Measurements from ENCODE around the gene C11orf91.
"Not testable (repeated sequence)": the region's sequence is repeated elsewhere in the genome, so short reads cannot be mapped to it uniquely, and the experiment has no call there.

C11orf91 gene

DNA sequence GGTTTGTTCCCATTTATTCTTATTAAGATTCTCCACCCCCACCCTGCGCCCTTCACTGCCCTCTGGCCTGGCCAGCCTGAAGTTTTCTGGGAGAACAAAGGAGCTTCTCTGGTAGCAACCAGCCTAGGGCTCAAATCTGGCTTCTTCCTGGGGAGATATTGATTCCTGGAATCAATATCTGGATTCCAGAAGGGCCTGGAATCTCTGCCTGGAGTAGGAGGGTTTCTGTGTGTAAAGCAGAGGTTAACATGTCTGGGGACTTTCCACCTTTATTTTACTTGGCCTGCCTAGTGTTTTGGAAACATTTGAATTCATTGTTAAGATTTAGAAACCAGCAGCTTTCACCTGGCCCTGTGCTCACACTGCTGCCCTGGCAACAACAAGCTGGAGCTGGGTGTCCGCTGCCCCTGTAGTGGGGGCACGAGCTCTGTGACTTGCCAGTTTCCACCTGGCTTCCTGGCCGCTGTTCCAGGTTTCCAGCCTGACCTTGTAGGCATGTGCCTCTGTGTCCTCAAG, 5.5 kb downstream of the C11orf91 start:
- DNase-seq, result no peak

DNA sequence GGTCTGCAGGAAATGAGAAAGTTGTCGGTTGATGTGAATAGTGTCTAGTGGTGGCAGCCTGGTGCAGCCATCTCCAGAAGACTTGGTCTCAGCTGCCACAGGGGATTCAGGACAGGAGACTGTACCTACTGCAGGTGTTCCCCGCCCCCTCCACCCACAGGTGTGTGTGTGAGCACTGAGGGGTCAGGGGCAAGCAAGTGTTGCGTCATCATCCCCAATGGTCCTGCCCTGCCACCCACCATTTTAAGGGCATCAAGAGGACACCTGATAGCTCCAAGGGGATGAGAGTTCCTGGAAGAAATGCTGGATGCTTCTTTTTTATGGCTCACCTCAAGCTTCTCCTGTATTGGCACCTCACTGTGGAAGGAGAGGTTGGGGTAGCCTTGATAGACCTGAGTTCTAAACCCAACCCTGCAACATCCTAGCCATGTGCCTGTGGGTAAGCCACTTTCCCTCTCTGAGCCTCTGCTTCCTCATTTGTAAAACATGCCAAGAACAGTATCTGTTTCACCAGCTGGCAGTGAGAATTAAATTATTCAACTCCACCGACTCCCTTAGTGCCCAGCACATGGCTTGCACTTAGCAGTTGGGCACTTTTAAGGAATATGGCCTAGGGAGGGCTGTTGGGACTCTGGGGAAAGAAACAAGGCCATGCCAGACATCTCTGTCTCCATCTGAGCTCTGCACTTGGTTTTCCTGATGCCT, 6.1 kb downstream of the C11orf91 start:
- no peak for DNase-seq

DNA sequence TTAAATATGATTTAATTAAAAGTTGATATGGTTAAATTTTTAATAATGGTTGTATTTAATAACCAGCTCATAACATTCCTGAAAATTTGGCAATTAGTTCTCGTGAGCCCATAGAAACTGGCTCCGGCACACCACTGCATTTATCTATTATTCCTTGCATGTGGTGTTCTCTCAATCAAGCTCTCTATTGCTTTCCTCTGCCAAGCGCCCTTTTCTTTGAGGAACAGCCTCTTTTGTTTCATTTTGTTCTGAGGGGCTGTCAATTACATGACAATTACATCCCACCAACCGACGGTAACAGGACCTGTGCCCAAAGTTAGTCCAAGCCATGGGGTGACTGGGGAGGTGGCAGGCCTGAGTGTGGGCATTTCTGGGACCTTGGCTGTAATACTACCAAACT, 8.1 kb downstream of the C11orf91 start:
- DNase-seq, result no peak

DNA sequence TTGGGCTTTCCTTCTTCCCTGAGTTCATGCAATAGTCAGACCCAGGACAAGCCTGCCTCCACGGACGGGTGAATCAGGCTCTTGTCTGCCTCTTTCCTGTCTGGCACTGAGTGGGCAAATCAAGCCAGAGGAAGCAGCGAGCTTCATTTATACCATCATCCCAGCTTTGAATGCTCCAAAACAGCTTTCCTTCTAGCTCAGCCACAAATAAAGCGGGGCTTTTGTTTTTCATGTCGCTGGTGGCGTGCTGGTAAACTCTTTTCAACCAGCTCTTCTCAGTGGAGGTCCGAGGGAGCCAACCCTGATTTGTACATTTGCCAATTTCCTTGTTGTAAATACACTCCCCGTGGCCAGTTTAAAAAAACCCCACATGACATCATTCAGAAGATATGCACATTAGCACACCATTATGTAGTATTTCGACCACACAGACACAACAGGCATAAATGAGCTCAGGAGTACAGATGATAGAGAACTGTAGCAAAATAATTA, 8.6 kb downstream of the C11orf91 start:
- DNase-seq, result no peak

DNA sequence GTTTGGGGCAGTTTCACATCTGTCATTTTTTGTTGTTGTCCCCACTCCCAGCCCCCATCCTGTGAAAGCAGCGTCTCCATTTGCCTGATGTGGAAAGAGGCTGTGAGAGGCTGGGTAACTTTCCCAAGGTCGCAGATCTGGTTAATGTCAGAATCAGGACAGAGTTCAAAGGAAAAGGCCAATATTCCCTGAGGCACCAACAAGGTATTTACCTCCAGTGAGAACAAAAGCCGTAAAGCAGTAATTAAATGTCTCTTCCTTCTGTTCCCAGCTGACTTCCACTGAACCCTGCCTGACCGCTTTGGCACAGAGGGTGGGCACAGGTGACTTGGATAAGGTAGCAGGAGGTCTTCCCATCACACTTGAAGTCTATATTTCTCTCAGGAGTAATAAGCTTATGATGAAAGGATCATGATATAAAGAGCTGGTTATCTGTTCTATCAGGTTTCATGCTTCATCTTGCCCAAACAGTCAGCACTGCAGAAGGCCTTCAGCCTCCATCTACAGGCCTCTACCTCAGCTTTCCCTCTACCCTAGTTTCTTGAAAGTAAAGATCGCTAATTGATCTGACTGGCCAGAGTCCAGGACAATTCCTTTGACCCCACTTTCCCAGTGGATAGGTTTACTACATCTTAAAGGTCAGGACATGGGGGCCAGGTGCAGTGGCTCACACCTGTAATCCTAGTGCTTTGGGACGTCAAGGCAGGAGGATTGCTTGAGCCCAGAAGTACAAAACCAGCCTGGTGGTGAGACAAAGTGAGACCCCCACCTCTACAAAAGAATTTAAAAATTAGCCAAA, 9.4 kb downstream of the C11orf91 start:
- DNase-seq, result no peak

DNA sequence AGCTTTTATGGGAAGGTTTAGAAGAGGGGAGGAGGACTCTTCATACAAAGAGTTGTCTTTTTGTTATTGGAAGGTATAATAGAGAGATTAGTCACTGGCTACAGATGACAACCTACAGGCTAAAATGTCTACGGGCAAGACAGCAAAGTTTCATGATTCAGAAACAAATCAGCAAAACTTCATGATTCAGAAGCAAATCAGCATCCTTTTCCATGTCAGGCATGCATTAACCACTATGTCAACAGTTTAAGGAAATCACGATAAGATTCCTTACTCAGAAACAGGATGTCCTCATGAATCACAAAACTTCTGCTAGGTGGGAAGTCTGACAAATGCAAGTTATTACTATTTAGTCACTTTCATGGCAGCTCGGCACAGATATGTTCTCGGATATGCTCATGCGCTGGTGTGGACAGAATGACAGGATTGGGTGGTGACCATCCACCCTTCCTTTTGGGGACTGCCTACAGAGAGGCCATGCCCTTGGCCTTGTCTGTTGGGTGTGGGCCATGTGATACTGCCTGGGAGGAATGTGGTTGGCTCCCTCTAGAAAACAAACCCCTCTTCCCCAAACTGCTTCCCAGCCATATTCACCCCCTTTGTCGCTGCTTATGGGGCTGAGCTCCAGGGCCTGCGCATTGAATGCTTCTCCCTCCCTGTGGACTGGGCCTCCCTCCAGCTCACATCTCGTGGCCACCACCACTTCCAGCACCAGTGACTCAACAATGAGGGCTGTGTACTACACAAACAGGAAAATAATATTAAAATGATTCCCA, 10.1 kb downstream of the C11orf91 start:
- DNase-seq, result no peak

DNA sequence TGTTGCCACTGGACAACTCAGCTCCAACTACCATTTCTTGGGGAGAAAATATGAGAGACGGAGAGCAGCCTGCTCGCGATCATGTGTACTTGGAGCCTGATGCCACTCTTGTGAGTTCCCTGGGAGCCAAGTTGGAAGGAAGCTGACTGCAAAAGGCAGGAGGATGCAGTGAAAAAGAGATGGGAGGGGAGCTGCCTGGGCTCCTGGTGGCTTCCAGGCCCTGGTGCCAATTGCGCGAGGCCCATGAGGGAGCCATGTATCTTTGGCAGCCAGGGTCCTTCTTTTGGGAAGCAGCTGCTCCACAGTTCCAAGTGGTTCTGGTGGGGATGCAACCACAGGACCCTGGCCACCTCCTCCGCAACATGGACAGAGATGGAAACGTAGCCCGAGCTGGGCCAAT, 11.1 kb downstream of the C11orf91 start:
- no peak for DNase-seq

DNA sequence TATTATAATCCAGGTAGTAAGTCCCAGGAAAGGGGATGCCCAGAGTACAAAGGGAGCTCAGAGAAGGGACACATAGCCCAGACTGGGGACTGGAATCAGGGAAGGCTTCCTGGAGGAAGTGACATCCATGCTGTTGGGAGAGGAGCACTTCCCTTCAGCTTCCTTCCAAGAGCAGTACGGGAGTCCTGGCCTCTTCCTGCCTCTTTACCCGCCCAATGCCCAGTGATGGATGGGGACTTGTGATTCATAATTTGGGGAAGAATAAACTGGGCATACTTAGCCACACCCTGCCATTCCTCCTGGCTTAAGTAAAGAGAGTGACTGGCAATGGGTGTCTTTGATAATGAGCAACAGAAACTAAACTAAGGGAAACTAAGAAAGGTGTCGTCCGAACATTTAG, 11.5 kb downstream of the C11orf91 start:
- DNase-seq, result no peak

DNA sequence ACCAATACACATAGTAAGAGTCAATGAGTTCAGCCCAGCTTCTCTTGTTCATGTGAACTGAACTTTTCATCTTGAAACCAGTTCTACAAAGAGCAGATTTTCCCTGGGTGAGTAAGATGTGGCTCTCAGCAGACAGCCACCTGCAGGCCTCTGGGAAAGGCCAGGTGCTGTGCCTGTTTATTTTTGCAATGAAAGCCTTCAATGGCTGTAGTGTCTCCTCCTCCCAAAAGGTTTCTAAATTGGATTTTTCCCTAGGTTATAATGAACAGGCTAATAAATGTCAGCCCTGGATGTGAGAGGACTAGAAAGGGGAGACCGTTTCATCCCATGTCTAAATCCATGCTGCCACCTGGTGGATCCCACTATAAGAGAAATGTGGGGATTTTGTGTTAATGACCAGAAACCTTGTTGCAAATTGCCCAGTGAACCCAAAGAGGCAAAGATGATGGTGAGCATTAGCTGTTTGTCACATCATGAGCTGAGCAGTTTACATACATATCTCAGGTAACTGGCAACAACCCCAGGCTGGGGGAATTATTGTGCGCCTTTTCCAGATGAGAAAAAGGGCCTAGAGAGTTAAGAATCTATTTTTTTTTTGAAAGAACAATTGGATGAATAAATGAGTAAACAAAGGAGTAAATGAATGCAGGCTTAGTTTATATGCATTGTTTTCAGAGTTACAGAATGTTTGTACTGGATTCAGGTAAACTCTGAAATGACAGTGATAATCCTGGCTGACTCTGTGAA, 12.7 kb downstream of the C11orf91 start:
- peak; percentile 38 for DNase-seq

DNA sequence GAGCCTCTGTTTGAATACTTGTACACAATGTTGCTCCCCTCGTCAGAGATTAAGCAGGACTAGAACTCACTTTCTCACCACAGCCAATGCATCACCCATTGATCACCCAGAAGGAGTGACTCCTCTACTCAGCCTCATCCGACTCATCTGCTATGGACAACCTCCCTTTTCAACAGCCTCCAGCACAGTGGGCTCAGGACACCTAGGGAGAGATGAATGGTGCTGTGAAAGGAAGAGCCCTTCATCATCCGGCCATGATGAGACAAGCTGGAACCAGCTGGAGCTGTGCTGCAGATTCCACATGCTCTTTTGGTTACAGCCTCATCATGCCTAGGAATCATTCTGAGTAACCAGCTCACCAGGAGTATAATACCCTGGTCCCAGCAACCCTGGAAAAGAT, 15.5 kb downstream of the C11orf91 start:
- peak; percentile 17 for DNase-seq

DNA sequence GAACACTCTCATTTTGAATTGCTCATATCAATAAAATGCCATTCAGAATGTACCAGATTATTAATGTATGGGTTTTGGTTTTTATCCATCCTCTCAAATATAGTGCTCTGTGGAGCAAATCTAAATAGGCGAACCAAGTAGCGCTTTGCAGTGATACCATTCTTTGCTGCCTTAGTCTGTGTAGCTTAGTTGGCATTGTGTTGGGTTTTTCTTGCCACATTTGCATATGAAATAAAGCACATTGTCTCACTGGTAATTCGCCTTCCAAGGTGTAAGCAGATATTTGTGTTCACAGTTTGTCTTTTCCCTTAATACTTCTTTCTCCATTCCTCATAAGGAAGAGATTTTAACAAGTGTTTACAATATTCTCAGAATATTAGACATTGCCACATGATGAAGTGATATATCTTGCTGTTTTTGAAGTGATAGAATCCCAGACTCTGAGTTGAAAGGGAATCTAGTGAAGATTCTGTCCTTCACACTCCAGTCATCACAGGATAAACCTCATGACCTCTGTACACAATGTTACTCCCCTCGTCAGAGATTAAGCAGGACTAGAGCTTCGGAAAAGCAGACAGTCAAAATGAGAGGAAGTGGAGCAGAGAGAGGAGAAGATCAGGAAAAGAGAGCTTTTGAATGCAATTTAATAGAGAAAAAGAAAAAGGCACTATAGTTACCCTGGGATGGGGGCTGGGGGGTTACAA, 16.5 kb downstream of the C11orf91 start:
- no peak for DNase-seq

DNA sequence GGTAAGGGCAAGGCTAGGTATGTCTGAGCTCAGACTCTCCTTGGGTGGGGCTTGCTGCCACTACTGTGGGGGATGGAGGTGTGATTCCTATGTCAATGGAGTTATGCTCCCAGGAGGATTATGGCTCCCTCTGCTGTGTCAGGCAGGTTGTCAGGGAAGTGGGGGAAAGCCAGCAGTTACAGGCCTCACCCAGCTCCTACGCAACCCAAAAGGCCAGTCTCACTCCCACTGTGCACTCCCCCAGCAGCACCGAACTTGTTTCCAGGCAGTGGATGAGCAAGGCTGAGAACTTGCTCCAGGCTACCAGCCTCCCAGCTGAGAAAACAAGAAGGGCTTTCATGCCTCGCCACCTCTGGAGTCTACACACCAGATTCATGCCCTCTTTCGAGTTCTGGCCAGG, 18.2 kb downstream of the C11orf91 start:
- peak; percentile 26 for DNase-seq

DNA sequence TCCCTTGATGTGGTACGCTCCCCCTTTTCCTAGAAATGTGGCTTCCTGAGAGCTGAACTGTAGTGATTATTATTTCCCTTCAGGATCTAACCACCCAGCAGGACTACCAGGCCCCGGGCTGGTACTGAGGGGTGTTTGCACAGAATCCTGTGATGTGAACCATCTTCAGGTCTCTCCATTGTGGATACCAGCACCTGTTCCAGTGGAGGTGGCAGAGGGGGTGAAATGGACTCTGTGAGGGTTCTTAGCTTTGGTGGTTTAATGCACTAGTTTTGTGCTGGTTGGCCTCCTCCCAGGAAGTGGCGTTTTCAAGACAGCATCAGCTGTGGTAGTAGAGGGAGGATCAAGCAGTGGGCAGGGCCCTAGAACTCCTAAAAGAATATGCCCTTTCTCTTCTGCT, 18.6 kb downstream of the C11orf91 start:
- DNase-seq, result peak; percentile 26

DNA sequence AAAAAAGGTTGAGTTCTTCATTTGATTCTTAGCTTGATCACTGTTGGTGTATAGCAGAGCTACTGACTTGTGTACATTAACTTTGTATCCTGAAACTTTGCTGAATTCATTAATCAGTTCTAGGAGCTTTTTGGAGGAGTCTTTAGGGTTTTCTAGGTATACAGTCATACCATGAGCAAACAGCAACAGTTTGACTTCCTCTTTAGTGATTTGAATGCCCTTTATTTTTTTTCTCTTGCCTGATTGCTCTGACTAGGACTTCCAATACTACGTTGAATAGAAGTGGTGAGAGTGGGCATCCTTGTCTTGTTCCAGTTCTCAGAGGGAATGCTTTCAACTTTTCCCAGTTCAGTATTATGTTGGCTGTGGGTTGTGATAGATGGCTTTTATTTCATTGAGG, 22.0 kb downstream of the C11orf91 start:
- DNase-seq, result not testable (repeated sequence)

DNA sequence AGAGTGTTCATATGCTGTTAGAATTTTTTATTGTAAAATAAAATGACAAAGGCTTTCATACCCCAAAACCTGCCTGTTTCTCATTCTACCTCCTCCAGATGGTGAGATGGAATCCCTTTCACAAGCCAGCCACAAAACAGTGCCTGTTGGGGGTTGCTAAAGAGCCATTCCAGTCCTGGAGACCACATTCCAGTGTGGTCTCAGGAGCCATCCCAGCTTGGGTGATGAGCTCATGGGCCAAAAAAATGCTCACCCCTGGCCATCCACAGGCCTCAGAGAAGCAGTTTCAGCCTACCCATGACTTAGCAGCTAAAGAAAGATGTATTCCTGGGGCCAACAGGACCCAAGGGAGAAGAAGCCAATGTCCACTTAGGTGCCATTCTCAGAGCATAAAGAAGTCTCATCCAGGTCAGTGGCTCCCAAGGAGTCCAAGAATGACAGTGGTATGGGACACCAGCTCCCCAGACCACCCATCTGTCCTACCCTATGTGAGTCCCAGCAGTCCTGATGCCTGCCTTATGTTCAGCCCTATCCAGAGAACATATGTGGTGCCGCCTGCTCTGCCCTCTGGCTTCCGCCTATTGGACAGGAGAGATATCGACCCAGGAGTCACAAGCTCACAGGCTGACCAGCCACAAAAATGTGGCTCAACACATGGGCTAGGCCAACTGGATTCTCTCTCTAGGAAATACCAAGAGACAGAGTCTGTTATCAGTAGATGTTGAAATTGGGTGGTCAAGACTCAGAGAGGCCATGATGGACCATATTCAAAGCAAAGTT, 26.4 kb downstream of the C11orf91 start:
- DNase-seq, result peak; percentile 35

DNA sequence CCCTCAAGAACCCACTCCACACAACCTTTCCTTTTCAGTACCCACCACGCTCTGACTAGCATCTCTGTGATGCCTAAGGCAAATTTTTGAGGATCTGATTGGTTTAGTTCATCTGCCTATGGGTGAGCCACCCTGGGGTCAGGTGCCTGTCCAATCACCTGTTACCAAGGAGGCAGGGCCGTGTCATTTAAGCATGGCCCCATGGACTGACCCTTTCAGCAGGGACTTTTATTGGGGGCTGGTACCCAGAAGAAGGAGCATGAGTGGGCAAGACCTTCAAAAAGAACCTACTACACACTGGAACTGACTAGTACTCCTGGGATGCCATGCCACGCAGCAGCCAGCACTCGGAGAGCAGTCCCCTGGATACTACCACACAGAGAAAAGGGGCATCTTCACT, 28.4 kb downstream of the C11orf91 start:
- DNase-seq, result peak; percentile 5

DNA sequence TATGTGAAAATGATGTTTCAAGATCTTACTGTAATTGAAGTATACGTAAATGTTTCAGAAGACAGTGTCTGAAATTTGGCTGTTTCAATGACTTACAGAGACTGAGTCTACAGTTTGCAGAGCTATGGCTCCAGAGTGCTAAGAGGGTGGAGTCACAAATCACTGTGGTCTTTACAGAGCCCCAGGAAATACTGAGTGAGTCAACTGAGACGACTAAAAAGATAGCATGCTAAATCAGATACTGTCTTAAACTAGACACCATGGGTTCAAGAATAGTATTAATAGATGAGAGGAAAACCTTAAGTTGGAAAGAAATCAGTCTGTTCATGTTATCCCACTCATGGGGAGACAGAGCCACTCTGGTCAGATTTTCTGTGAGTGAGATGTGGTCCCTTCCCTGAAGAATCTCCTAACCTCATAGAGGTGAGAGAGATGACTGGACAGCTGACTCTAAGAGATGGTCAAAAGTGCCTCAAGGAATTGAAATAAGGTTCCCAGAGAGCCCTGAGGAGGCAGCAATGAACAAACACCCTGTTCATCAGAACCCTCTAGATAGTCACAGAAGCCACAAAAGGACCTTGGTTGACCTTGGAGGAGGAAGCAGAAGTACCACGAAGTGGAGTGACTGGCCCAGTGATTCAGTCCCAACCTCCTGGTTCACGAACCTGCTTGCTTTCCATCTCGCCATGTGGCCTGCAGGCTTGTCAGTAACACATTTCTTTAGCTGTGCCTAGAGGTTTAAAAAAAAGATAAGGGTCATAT, 30.2 kb downstream of the C11orf91 start:
- DNase-seq, result no peak

DNA sequence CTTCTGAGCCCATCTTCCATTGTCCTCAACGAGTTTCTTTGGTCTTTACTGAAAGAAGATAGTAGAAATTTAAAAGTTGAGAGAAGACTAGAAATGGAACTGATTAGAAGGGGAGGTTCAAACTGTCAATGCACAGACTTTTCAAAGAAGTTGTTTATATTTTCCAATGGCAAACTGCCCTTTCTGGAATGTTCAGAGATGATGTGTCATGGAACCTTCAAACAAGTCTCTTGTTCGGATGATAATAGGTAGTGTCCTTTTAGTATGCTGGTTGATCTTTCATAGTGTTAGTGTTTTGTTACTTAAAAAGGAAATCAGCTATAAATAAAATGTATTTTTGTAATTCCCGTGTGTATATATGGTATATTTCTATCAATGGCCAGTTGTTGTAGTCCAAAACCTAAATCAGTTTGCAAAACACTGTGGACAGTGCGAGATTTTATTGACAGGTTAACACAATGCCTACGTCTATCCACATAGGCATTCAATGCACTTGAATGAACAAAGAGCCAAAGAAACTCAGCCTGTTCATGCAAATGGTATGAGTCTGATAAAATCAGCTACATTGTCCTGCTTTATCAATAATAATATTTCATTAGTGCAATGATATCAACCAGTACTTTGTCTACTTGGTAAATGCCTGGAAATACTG, 30.9 kb downstream of the C11orf91 start:
- DNase-seq, result no peak

DNA sequence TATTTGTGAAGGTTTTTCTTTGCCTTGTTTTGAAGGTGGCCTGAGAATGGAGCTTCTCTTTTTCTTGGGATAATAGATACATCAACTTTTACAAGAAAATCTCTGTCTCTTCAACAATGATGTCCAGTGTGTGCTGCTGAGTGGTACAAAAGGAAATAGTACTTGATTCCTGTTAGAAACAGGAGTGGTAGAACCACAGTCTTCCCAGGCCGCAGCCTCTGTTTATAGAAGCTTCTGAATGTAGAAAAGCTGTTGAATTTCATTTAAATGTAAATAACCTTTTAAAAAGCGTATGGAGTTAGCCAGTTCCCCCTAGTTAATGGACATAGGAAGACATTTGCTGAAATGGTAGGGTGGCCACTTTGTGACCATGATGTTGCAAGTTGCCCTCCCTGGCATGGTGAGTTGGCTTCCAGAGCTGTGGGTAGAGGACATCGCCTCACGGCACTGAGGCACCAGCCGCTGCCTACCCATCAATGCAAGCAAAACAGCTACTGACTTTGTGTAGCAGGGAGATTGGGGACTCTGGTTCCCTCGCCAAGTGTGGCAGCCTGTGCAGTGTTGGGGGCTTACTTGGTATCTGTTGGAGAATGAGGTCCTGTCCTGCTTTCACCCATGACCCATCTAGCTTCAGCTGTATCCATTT, 31.6 kb downstream of the C11orf91 start:
- no peak for DNase-seq
